ENCODE results near the gene PPP2R5C. TPM values are rescaled to one million over a fixed set of nuclear protein-coding genes. Genes with fewer than 3 reads are reported as not detected.

PPP2R5C gene
- total and polyA plus RNA-seq, 11 donors: 99.4 to 248 (median 204) TPM

DNA sequence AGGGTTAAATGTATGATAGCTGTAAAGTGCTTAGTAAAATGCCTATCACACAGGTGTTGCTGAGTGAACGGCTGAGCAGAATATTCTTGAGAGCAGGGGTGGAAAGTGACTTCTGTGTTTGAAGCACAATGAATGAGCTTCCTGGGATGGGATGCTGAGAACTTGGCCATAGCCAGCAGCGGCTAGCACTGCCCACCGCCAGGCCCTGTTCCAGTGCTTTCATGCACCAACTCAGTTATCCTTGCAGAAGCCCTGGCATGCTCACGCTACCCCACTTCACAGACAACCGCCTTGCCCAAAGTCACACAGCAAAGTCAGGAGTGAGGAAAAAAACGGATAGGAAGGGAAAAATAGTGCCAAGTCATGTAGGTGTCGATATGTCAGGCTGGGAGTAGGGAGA, 213.7 kb downstream of the PPP2R5C start:
- DNase-seq (no peak), ATAC-seq (no peak)
- TF ChIP-seq POLR2A (IDR thresholded peaks at IDR 0.05): no peak
- TF ChIP-seq, protein P1, sequence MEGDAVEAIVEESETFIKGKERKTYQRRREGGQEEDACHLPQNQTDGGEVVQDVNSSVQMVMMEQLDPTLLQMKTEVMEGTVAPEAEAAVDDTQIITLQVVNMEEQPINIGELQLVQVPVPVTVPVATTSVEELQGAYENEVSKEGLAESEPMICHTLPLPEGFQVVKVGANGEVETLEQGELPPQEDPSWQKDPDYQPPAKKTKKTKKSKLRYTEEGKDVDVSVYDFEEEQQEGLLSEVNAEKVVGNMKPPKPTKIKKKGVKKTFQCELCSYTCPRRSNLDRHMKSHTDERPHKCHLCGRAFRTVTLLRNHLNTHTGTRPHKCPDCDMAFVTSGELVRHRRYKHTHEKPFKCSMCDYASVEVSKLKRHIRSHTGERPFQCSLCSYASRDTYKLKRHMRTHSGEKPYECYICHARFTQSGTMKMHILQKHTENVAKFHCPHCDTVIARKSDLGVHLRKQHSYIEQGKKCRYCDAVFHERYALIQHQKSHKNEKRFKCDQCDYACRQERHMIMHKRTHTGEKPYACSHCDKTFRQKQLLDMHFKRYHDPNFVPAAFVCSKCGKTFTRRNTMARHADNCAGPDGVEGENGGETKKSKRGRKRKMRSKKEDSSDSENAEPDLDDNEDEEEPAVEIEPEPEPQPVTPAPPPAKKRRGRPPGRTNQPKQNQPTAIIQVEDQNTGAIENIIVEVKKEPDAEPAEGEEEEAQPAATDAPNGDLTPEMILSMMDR (IDR thresholded peaks at IDR 0.05): no peak
- Histone ChIP-seq H3K9me3 (no peaks in the 10 kb centered on the region), H3K4me1 (peaks cover 8 to 55% (median 44%) of the 10 kb centered on the region in 12 donors), H3K36me3 (peaks cover 0 to 56% (median 45%) of the 10 kb centered on the region in 9 donors), H3K4me3 (no peak overlapping the region), H3K27me3 (no peaks in the 10 kb centered on the region), H3K27ac (no peak overlapping the region)
- intact Hi-C loops (cut with DNase I): no loop called here
- WGBS, 4 donors: 37 to 70% (median 67%) methylated on average over 7 of the region's 7 CpGs

Other genes starting within 250 kb of the PPP2R5C start
- under 1 TPM in 4 of 9 donors, not detected in 5; 0.12 to 0.48 (median 0.36) TPM for gene DIO3, start 200.2 kb upstream of the PPP2R5C start, total RNA-seq
- gene DIO3, start 200.2 kb upstream of the PPP2R5C start, polyA plus RNA-seq: under 1 TPM in 1 of 2 donors, not detected in 1; 0.21 TPM
- gene DYNC1H1, start 202.9 kb downstream of the PPP2R5C start, total RNA-seq: 100 to 1,000 TPM; 291 to 942 (median 603) TPM
- gene DYNC1H1, start 202.9 kb downstream of the PPP2R5C start, polyA plus RNA-seq: 100 to 1,000 TPM; 164 to 259 TPM